Pulmonary artery endothelial cell (primary cell): ENCODE measurements around the gene CORO1C. TPM values are rescaled to one million over a fixed set of nuclear protein-coding genes. Genes with fewer than 3 reads are reported as not detected.

Source experiments
- DNase-seq: peaks from one replicate; pipeline ENCODE4 v3.0.0-alpha.2; 2011; ENCODE audit warnings: low read depth, low spot score
- total RNA-seq: library from RNA; depleted of rRNA; stranded (reverse); fragments of >200 nt; gene quantifications from 2 replicates; pipeline ENCODE4 v1.2.3, GENCODE V29; 2014

CORO1C gene
- total RNA-seq, 1 donor from 2014 or later, result 278 TPM

GRCh38 chr12:108649126-108649525 lies 82.2 kb downstream of the CORO1C start:
- no peak for DNase-seq

DNA sequence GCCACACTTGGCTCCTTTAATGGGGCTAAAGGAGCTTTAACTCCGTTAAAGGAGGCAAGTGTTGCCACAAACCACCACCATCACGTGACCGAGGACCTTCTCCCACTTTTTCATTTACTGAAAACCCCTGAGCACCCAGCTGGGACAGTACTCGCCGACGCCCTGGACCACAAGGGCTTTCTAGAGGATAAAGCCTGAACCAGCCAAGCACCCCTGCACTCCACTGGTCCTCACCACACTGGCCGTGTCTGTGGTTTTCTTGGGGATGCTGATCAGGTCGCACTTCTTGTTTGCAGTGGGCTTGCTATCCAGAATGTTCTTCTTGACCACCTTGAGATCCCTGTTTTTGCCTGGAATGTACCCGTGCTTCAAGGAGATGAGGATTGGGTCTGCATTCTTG lies 82.9 kb downstream of the CORO1C start:
- no peak for DNase-seq

- no peak for DNase-seq
These were observed 83.6 kb downstream of the CORO1C start for GRCh38 chr12:108647585-108648287.

DNA sequence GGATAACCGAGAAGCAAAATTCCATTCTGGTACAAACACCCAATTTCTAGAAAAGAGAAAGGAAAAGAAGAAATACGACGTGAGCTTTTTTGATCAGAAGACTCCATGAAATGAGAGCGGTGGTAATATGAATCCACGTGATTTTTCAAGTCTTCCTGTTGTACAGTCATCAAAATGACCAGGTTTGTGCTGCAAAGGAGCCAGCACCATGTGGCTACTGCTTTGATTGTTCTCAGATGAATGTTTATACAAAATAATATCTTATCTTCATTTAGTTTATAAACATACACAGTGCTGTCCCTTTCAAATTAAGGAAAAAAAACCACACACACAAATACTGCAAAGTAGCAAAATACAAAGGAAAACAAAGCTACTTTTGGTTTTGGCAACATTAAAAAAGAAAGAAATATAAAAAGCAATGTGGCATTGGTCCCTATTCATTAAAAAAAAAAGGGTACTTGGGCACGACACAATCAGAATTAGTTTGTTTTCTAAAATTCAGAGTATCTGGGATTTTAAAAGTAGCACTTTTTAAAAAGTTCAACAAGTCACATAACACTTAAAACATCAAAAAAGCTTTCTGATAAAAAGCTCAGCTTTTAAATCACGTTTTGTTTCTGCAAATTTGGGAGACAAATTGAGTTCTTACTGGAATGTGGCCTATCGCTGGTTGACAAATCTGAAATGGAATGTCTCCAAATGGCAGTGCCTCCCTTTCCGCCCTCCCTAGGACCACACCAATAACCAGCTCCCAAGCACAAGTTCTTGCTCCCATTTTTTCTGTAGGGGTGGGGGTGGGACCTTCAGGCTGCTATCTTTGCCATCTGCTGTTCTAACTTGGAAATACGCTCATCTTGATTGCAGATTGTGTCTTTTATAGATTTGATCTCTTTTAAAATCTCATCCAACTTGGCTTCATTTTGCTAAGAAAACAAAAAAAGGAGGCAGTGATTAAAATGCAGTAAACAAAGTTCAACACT lies 84.4 kb downstream of the CORO1C start:
- no peak for DNase-seq

DNA sequence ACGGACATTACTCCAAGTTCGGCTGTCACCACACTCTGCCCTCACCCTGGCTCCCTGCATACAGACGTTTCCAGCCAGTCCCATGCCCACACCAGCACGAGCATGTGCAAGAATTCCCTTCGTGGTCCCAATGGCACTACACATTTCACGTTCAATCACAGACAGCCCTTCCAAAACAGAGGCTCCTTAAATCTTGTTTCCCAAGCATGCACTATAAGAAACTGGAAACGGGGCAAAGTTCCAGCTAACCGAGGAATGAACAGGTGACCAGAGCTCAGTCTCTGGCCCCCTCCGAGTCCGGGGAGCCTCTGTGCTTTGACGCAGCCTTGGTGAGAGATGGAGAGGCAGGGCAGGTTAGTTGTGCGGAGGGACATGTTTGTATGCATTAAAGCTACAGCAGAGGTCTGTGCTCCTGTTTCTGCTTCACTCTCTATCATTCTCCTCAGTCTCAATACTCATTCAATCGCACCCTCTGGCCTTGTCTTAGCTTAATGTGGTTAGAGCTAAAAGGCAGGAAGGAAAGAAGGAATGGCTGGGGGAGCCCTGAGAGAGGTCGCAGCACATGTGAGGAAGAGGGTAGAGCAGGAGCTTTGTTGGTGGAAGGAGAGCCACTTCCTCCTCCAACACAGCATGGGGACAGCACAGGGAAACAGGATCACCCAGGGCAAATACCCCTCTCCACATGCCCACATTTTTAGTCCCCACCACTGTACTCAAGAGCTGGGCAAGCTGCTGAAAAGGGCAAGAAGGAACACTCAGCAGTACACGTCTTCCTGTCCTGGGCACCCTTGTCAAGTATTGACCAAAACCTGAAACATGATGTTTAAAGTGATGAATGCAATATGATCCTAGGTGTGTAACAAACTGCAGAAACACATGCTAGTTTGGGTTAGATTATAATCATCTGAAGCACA lies 85.4 kb downstream of the CORO1C start:
- no peak for DNase-seq

DNA sequence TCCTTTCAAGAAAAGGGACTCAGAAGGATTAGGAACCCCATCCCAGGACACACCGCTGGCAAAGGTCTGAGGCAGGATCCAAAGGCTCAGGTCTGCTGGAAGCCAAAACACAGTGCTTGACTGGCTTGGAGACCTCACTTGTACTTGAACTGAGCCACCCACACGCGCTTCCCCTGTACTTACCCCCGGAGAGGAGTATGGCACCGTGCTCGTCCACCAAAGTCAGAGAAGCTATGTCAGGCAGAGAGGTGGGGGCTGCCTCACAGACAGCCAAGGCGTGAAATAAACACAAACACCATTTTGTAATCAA lies 86.6 kb downstream of the CORO1C start:
- DNase-seq, result no peak

DNA sequence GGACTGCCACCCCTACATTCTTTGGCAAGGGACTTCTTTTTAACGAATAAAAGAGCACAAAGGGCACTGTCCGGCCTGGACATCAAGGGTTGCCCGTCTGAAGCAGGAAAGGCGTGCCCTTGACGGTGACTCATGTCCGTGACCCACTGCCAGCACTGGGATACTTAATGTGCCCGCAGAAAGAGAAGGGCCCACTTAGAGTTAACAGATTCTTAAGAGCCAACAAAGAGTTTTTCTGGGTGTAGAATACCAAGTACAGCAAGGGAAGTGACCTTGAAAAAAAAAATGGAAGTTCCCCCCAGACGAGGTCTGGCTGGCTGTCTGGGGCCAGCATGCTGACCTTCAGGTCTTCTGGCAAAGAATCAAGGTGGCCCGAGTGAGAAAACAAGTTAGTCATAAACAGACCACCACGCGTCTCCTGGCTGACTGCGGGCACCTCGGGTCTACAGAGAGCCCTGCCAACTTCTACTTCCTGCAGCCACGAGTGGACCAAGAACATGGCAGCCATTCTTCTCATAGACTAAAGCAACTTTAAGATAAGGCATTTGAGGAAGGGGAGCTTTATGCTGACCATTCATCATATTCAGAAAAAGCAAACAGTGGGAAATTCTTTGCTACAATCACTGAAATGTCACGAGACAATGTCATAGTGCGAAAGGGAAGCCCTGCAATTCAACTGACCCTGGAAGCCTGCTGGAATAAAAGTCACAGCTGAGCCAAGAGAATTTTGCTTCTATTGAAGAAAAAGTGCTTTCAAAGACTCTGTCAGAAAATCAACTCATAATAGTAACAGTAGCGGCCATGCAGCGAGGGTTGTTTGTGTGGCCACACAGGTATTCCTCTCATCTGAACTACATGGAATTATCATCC lies 87.1 kb downstream of the CORO1C start:
- no peak for DNase-seq

GRCh38 chr12:108642899-108643654 lies 88.2 kb downstream of the CORO1C start:
- DNase-seq, result no peak

DNA sequence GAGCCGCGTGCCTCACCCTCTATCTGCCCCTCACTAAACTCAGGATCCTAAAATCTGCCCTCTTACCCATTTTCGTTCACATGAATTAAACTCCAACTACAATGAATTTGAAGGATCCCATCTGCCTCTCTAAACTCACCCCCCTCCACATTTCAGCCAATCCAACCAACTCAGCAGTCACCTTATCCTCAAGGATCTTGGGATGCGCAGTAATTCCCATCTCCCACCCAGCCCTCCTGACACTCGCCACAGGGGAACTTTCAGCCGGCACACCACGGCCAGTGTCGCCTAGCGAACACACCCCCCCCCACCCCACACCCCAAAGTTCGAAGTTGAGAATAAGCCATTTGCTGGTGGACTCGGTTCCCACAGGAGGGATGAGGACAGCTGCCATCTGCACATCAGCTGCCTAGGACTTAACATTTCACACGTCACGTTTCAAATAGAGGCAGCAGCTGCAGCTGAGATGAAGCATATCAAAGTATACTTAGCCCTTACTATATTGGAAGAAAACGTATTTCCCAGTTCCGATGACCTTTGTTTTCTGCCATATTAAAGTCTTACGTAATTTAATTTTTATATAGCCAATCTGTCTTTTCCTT lies 88.9 kb downstream of the CORO1C start:
- DNase-seq, result no peak

GRCh38 chr12:108641446-108642268 lies 89.7 kb downstream of the CORO1C start:
- DNase-seq, result no peak

- no peak for DNase-seq
These were observed 90.4 kb downstream of the CORO1C start for GRCh38 chr12:108640802-108641445.

GRCh38 chr12:108638997-108639822 lies 92.1 kb downstream of the CORO1C start:
- no peak for DNase-seq

GRCh38 chr12:108638141-108638827 lies 93.0 kb downstream of the CORO1C start:
- DNase-seq, result no peak

DNA sequence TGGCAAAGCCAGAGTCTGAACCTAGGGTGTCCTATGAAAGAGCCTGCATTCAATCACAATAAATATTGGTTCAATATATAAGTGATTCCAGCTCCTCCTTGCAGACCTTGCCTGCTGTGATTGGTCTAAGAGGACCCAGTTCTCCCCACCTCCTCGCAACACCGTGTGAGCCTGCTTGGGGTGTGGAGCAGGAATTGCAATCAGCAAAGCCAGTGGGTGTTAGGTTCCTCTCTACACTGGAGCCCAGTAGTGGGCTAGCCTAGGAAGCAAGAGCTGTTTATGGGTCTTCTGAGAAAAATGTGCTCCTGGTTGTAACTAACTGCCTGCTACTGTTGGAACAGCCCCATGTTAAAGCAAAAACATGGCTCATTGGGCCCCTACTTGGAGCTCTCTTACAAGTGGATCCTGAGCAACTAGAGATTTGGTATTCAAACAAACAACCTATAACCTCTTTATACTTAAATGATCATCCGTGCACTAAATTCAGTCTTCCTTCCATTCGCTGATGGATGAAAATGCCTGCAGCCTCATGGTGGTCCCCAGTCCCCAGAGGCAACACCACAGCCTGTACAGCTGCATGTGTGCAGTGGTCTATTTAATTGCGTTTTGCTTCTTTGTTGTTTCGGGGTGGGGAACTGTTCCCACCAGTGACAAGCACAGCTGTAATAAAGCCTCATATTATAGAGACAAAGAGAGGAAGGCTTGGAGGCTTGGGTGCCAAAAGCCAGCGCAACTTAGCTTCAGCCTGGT lies 93.9 kb downstream of the CORO1C start:
- no peak for DNase-seq

DNA sequence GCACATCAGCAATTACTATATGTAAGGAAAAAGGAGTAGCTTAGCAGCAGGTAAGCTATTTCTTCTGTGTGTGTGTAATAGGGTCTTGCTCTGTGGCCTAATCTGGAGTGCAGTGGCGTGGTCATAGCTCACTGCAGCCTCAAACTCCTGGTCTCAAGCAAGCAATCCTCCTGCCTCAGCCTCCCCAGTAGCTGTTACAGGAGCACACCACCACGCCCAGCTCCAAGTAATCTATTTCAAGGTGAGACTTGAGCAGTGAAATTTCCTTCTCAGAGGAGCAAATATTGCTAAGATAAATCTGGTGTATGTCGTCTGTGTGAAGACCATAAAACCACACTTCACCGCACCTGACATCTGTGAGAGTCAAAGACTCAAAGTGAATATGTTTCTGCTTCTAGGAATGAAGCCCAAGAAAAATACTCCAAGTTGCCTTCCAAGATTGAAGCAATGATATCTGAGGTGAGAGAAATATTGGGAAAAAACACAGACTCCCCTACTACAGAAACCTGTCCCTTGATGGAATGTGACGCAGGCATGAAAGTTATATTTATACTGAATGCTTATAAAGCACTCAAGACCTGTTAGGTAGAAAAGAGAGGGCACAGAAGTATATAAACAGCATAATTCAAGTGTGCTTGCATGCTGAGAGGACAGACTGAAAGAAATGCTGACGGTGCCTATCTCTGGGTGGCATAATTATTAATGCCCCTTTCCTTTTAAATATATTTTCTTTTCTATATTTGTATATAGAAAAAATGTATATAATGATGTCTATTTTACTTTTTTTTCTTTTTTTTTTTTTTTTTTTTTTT lies 95.1 kb downstream of the CORO1C start:
- no peak for DNase-seq
